Fibroblast of mammary gland (primary cell): ENCODE results near the gene PER1.

Experiments used
- DNase-seq: peaks from one replicate; pipeline ENCODE4 v3.0.0-alpha.2; 2010; ENCODE audit warnings: low read depth
- H3K4me3 ChIP-seq: 2 replicates; pipeline ENCODE4 v1.5.1; 2011; ENCODE audit warnings: low read depth, mild to moderate bottlenecking, low read length, moderate library complexity; ENCODE audit not compliant: control insufficient read depth
- TF ChIP-seq, protein P1 (sequence below): conservative IDR thresholded peaks from 2 replicates; pipeline ENCODE4 v1.5.1; 2011; ENCODE audit warnings: low read depth, low read length, inconsistent platforms; ENCODE audit not compliant: control insufficient read depth, insufficient read depth

Gene PER1

DNA sequence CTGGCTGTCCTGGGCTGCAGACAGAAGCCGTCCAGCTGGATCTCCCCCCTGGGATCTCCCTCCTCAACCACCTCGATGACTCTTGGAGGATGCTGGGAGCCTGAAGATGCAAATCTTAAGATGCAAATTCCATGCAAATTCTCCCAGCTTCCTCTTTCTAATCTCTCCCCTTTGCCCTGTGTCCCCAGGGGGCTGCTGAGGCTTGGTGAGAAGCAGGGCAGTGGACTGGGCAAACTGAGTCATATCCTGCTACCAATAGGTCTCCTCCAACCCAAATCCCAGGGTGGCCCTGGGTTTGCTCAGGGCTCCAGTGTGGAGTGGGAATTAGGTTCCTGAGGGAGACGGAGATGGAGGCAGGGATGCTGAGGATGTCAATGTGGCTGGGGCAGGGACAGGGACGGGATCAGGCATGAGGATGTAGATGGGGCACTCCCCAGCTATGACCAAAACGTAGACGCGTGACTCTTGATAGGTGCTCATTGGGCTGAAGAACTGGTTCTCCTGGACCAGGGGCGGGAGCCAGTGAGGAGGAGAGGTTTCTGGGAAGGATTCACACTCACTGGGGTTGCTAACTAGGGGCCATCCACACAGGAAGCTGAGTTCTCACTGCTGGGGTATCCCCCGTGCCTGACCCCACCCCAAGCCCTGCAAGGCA, 61.0 kb downstream of the PER1 start:
- TF ChIP-seq, protein P1, sequence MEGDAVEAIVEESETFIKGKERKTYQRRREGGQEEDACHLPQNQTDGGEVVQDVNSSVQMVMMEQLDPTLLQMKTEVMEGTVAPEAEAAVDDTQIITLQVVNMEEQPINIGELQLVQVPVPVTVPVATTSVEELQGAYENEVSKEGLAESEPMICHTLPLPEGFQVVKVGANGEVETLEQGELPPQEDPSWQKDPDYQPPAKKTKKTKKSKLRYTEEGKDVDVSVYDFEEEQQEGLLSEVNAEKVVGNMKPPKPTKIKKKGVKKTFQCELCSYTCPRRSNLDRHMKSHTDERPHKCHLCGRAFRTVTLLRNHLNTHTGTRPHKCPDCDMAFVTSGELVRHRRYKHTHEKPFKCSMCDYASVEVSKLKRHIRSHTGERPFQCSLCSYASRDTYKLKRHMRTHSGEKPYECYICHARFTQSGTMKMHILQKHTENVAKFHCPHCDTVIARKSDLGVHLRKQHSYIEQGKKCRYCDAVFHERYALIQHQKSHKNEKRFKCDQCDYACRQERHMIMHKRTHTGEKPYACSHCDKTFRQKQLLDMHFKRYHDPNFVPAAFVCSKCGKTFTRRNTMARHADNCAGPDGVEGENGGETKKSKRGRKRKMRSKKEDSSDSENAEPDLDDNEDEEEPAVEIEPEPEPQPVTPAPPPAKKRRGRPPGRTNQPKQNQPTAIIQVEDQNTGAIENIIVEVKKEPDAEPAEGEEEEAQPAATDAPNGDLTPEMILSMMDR: no peak
- DNase-seq: no peak
- H3K4me3 ChIP-seq: no peak overlapping the region
